Stimulated activated CD4-positive, alpha-beta T cell treated with anti-CD3 and anti-CD28 coated beads, Interleukin-4, amount 100 ng/mL, for 24 hours (primary cell): Measurements from ENCODE around the gene SAMD14.

Source experiments
- DNase-seq: peaks from one replicate; pipeline ENCODE4 v3.0.0-alpha.2; 2020

Gene SAMD14

GRCh38 chr17:50164697-50164988, 34.7 kb upstream of the SAMD14 start:
- no peak for DNase-seq

GRCh38 chr17:50163843-50164696, 34.1 kb upstream of the SAMD14 start:
- DNase-seq: no peak

- no peak for DNase-seq
These were observed 32.7 kb upstream of the SAMD14 start for GRCh38 chr17:50162466-50163254.

- DNase-seq: no peak
These were observed 31.9 kb upstream of the SAMD14 start for GRCh38 chr17:50161911-50162288.

GRCh38 chr17:50161023-50161910, 31.3 kb upstream of the SAMD14 start:
- DNase-seq: peak; percentile 96

GRCh38 chr17:50157891-50158290, 27.9 kb upstream of the SAMD14 start:
- DNase-seq: no peak

GRCh38 chr17:50155115-50155819, 25.3 kb upstream of the SAMD14 start:
- DNase-seq: no peak

- no peak for DNase-seq
These were observed 24.6 kb upstream of the SAMD14 start for GRCh38 chr17:50154604-50155003.

- DNase-seq: no peak
These were observed 24.0 kb upstream of the SAMD14 start for GRCh38 chr17:50153650-50154575.

- no peak for DNase-seq
These were observed 22.8 kb upstream of the SAMD14 start for GRCh38 chr17:50152736-50153135.

GRCh38 chr17:50151937-50152547, 22.1 kb upstream of the SAMD14 start:
- DNase-seq: peak; percentile 58

GRCh38 chr17:50151041-50151936, 21.3 kb upstream of the SAMD14 start:
- peak; percentile 86 for DNase-seq

GRCh38 chr17:50150354-50151040, 20.5 kb upstream of the SAMD14 start, which contains the start of gene PPP1R9B:
Gene PPP1R9B (minus strand): TSS chr17:50150677. CDS start chr17:50150513, 164 bp downstream.
- no peak for DNase-seq

GRCh38 chr17:50149417-50150353, 19.7 kb upstream of the SAMD14 start:
- DNase-seq: peak; percentile 52

GRCh38 chr17:50149091-50149416, 19.1 kb upstream of the SAMD14 start:
- no peak for DNase-seq

- peak; percentile 78 for DNase-seq
These were observed 18.5 kb upstream of the SAMD14 start for GRCh38 chr17:50148226-50149090.

GRCh38 chr17:50147841-50148225, 17.9 kb upstream of the SAMD14 start:
- no peak for DNase-seq
